Liver (tissue), 9 donors: ENCODE data around the gene NDUFB11. TPM values are rescaled to one million over a fixed set of nuclear protein-coding genes. Genes with fewer than 3 reads are reported as not detected.

Experiments used
- DNase-seq: peaks from one replicate; pipeline ENCODE4 v3.0.0-alpha.2; 2017; ENCODE audit warnings: low spot score
- H3K27ac ChIP-seq, 2 donors: one replicate each; pipeline ENCODE4 v1.7.0; 2013; ENCODE audit warnings: inconsistent platforms in 2 of 2, low read length in 2 of 2, control low read depth in 1 of 2, low read depth in 1 of 2, mild to moderate bottlenecking in 1 of 2
- H3K27me3 ChIP-seq, 4 donors: one replicate each; pipeline versions ENCODE4 v1.6.1 to v1.7.0; 2013; ENCODE audit warnings: low read length in 3 of 4, inconsistent platforms in 1 of 4, mild to moderate bottlenecking in 1 of 4, moderate library complexity in 1 of 4; ENCODE audit not compliant: control insufficient read depth in 4 of 4, insufficient read depth in 4 of 4
- H3K36me3 ChIP-seq, 4 donors: one replicate each; pipeline versions ENCODE4 v1.6.1 to v1.7.0; 2013; ENCODE audit warnings: low read length in 3 of 4, mild to moderate bottlenecking in 3 of 4, low read depth in 1 of 4, moderate library complexity in 1 of 4; ENCODE audit not compliant: control insufficient read depth in 4 of 4, insufficient read depth in 3 of 4
- H3K4me1 ChIP-seq, 4 donors: one replicate each; pipeline versions ENCODE4 v1.6.1 to v1.7.0; 2013; ENCODE audit warnings: low read length in 3 of 4, mild to moderate bottlenecking in 3 of 4, moderate library complexity in 1 of 4; ENCODE audit not compliant: control insufficient read depth in 4 of 4, insufficient read depth in 4 of 4
- H3K4me3 ChIP-seq, 3 donors: one replicate each; pipeline versions ENCODE4 v1.6.1 to v1.7.0; 2013; ENCODE audit warnings: low read length in 3 of 3, control low read depth in 1 of 3, low read depth in 1 of 3, mild to moderate bottlenecking in 1 of 3
- H3K9ac ChIP-seq, 2 donors: one replicate each; pipeline ENCODE4 v1.7.0; 2013; ENCODE audit warnings: low read length in 2 of 2, mild to moderate bottlenecking in 2 of 2, moderate library complexity in 2 of 2, control low read depth in 1 of 2, low read depth in 1 of 2
- H3K9me3 ChIP-seq, 4 donors: one replicate each; pipeline versions ENCODE4 v1.6.1 to v1.7.0; 2013; ENCODE audit warnings: low read length in 3 of 4; ENCODE audit not compliant: control insufficient read depth in 4 of 4
- ATF3 ChIP-seq: IDR thresholded peaks from 2 replicates; pipeline ENCODE4 v1.6.1; 2016; ENCODE audit warnings: antibody characterized with exemption
- EGR1 ChIP-seq, 2 donors: IDR thresholded peaks; 2 replicates each; pipeline ENCODE4 v1.6.1; 2016 to 2018; ENCODE audit warnings: antibody characterized with exemption in 2 of 2, low read depth in 2 of 2
- FOXA1 ChIP-seq: IDR thresholded peaks from 2 replicates; pipeline ENCODE4 v1.6.1; 2016; ENCODE audit warnings: antibody characterized with exemption
- FOXA2 ChIP-seq: IDR thresholded peaks from 2 replicates; pipeline ENCODE4 v1.6.1; 2016; ENCODE audit warnings: antibody characterized with exemption
- GABPA ChIP-seq, 2 donors: IDR thresholded peaks in 1 of 2; conservative IDR thresholded peaks in 1 of 2; 2 replicates each; pipeline ENCODE4 v1.6.1; 2016; ENCODE audit warnings: antibody characterized with exemption in 2 of 2, mild to moderate bottlenecking in 1 of 2, moderate library complexity in 1 of 2
- HNF4A ChIP-seq, 2 donors: conservative IDR thresholded peaks; 2 replicates each; pipeline ENCODE4 v1.6.1; 2016; ENCODE audit warnings: antibody characterized with exemption in 2 of 2, mild to moderate bottlenecking in 2 of 2
- HNF4G ChIP-seq: IDR thresholded peaks from 2 replicates; pipeline ENCODE4 v1.6.1; 2016; ENCODE audit warnings: antibody characterized with exemption
- JUND ChIP-seq, 2 donors: IDR thresholded peaks; 2 replicates each; pipeline ENCODE4 v1.6.1; 2016; ENCODE audit warnings: antibody characterized with exemption in 2 of 2
- NR2F2 ChIP-seq: IDR thresholded peaks from 2 replicates; pipeline ENCODE4 v1.6.1; 2016; ENCODE audit warnings: antibody characterized with exemption
- RAD21 ChIP-seq, 2 donors: IDR thresholded peaks; 2 replicates each; pipeline ENCODE4 v1.6.1; 2016; ENCODE audit warnings: antibody characterized with exemption in 2 of 2, mild to moderate bottlenecking in 2 of 2
- RXRA ChIP-seq, 2 donors: IDR thresholded peaks; 2 replicates each; pipeline ENCODE4 v1.6.1; 2017 to 2018; ENCODE audit warnings: antibody characterized with exemption in 2 of 2, mild to moderate bottlenecking in 1 of 2
- SP1 ChIP-seq: IDR thresholded peaks from 2 replicates; pipeline ENCODE4 v1.6.1; 2018; ENCODE audit warnings: antibody characterized with exemption, mild to moderate bottlenecking
- TAF1 ChIP-seq: conservative IDR thresholded peaks from 2 replicates; pipeline ENCODE4 v1.6.1; 2016; ENCODE audit warnings: antibody characterized with exemption, mild to moderate bottlenecking
- YY1 ChIP-seq: IDR thresholded peaks from 2 replicates; pipeline ENCODE4 v1.6.1; 2016; ENCODE audit warnings: antibody characterized with exemption, mild to moderate bottlenecking
- ZBTB33 ChIP-seq: IDR thresholded peaks from 2 replicates; pipeline ENCODE4 v1.6.1; 2016; ENCODE audit warnings: antibody characterized with exemption
- WGBS: extraction: QIAGEN DNeasy Blood & Tissue Kit; methylation state at CpG from one replicate; pipeline ENCODE4 v1.1.7; 2013; 5-methylcytosine and 5-hydroxymethylcytosine counted together
- polyA plus RNA-seq, 2 donors: library from polyadenylated mRNA; stranded (reverse) in 1 of 2; unstranded in 1 of 2; fragments of 200-250 nt in 1 of 2; fragments of >200 nt in 1 of 2; fragmentation: Nextera tagmentation in 1 of 2; extraction: Ambion mirVana in 1 of 2; gene quantifications; one replicate each; pipeline versions ENCODE4 v1.2.1 to v1.2.3, GENCODE V29; 2013 to 2015
- total RNA-seq, 2 donors: library from RNA; depleted of rRNA; stranded (reverse); fragments of >200 nt; gene quantifications; one replicate each; pipeline ENCODE4 v1.2.3, GENCODE V29; 2014
- TF ChIP-seq, protein P1 (sequence below): fragments of 150-350 bp; IDR thresholded peaks from 2 replicates; pipeline ENCODE4 v1.5.1; 2017; ENCODE audit warnings: improper control_type of control experiment, low read depth, low read length; ENCODE audit not compliant: missing input control
- TF ChIP-seq, protein P2 (sequence below): IDR thresholded peaks from 2 replicates; pipeline ENCODE4 v1.6.1; 2016; ENCODE audit warnings: antibody characterized with exemption
- TF ChIP-seq, protein P3 (sequence below): IDR thresholded peaks from 2 replicates; pipeline ENCODE4 v1.6.1; 2016; ENCODE audit warnings: antibody characterized with exemption, mild to moderate bottlenecking
- donor health status: healthy.
- donor health status: healthy.
- donor health status: healthy.
- donor health status: healthy.
- donor health status: healthy.

NDUFB11 gene
- total and polyA plus RNA-seq, 4 donors: 23.6 to 127 (median 66.5) TPM

DNA sequence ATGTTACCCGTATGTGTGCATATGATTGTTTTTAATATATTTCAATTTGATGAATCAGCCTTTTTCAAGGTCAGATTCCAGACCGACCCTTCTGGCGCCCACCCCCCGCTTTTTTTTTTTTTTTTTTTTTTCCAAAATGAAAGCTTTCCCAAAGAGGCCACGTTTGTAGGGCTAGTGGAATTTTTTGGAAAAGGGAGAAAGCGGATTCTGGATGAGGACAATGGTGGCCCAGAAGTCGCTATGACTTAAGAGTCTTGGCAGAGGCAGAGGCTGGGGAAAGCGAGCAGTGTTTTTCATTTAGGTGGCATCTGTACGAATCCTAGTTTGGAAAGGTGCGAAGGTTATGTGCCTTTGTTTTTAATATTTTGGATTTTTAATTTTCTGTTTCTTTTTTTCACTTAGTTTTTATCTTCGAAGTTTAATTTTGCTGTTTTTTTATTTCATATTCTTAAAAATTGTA lies 14.6 kb downstream of the NDUFB11 start:
- Histone ChIP-seq H3K27ac (no peak overlapping the region), H3K9ac (peak overlapping the region in 1 of 2 donors; percentile 13), H3K9me3 (no peaks in the 10 kb centered on the region), H3K36me3 (no peaks in the 10 kb centered on the region), H3K4me1 (no peaks in the 10 kb centered on the region), H3K4me3 (peak overlapping the region; percentile 49 to 72 (median 63)), H3K27me3 (no peaks in the 10 kb centered on the region)
- 19% methylated on average over 11 of the region's 11 CpGs for WGBS
- DNase-seq: no peak
- TF ChIP-seq JUND (IDR thresholded peaks at IDR 0.05) (no peak), FOXA1 (no peak), HNF4G (no peak), YY1 (no peak), TAF1 (no peak), RAD21 (IDR thresholded peaks at IDR 0.05) (no peak), FOXA2 (no peak), NR2F2 (no peak), SP1 (no peak), ZBTB33 (no peak), HNF4A (conservative IDR thresholded peaks at IDR 0.05) (no peak), EGR1 (IDR thresholded peaks at IDR 0.05; ENCODE audit: low read depth in 2 of 2) (no peak)
- TF ChIP-seq, protein P1, sequence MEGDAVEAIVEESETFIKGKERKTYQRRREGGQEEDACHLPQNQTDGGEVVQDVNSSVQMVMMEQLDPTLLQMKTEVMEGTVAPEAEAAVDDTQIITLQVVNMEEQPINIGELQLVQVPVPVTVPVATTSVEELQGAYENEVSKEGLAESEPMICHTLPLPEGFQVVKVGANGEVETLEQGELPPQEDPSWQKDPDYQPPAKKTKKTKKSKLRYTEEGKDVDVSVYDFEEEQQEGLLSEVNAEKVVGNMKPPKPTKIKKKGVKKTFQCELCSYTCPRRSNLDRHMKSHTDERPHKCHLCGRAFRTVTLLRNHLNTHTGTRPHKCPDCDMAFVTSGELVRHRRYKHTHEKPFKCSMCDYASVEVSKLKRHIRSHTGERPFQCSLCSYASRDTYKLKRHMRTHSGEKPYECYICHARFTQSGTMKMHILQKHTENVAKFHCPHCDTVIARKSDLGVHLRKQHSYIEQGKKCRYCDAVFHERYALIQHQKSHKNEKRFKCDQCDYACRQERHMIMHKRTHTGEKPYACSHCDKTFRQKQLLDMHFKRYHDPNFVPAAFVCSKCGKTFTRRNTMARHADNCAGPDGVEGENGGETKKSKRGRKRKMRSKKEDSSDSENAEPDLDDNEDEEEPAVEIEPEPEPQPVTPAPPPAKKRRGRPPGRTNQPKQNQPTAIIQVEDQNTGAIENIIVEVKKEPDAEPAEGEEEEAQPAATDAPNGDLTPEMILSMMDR: no peak
- TF ChIP-seq, protein P2, sequence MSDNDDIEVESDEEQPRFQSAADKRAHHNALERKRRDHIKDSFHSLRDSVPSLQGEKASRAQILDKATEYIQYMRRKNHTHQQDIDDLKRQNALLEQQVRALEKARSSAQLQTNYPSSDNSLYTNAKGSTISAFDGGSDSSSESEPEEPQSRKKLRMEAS: no peak
- TF ChIP-seq, protein P3, sequence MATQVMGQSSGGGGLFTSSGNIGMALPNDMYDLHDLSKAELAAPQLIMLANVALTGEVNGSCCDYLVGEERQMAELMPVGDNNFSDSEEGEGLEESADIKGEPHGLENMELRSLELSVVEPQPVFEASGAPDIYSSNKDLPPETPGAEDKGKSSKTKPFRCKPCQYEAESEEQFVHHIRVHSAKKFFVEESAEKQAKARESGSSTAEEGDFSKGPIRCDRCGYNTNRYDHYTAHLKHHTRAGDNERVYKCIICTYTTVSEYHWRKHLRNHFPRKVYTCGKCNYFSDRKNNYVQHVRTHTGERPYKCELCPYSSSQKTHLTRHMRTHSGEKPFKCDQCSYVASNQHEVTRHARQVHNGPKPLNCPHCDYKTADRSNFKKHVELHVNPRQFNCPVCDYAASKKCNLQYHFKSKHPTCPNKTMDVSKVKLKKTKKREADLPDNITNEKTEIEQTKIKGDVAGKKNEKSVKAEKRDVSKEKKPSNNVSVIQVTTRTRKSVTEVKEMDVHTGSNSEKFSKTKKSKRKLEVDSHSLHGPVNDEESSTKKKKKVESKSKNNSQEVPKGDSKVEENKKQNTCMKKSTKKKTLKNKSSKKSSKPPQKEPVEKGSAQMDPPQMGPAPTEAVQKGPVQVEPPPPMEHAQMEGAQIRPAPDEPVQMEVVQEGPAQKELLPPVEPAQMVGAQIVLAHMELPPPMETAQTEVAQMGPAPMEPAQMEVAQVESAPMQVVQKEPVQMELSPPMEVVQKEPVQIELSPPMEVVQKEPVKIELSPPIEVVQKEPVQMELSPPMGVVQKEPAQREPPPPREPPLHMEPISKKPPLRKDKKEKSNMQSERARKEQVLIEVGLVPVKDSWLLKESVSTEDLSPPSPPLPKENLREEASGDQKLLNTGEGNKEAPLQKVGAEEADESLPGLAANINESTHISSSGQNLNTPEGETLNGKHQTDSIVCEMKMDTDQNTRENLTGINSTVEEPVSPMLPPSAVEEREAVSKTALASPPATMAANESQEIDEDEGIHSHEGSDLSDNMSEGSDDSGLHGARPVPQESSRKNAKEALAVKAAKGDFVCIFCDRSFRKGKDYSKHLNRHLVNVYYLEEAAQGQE: no peak

- Histone ChIP-seq H3K4me3 (peak overlapping the region; percentile 49 to 72 (median 63)), H3K27ac (peak overlapping the region; percentile 68 to 73), H3K4me1 (no peaks in the 10 kb centered on the region), H3K36me3 (no peaks in the 10 kb centered on the region), H3K27me3 (no peaks in the 10 kb centered on the region), H3K9me3 (no peaks in the 10 kb centered on the region), H3K9ac (no peak overlapping the region)
- under 1% methylated on average over 31 of the region's 31 CpGs for WGBS
- DNase-seq: peak; percentile 92
- peak; percentile 46 for TF ChIP-seq ZBTB33
- no peak for TF ChIP-seq FOXA2
- TF ChIP-seq, protein P2: no peak
- TF ChIP-seq RXRA (IDR thresholded peaks at IDR 0.05): peak in 1 of 2 donors; percentile 21
- TF ChIP-seq YY1: peak; percentile 54
- no peak for TF ChIP-seq HNF4A (conservative IDR thresholded peaks at IDR 0.05)
- TF ChIP-seq HNF4G: no peak
- no peak for TF ChIP-seq JUND (IDR thresholded peaks at IDR 0.05)
- peak; percentile 19 to 58 for TF ChIP-seq GABPA (IDR thresholded peaks at IDR 0.05 in 1 of 2, conservative IDR thresholded peaks at IDR 0.05 in 1 of 2)
- no peak for TF ChIP-seq ATF3
- TF ChIP-seq EGR1 (IDR thresholded peaks at IDR 0.05; ENCODE audit: low read depth in 2 of 2): no peak
- TF ChIP-seq NR2F2: no peak
- peak; percentile 47 for TF ChIP-seq TAF1
Measured at GRCh38 chrX:47129157-47129898, 15.2 kb downstream of the NDUFB11 start.
